ENCODE data around the gene ACOXL. TPM values are rescaled to one million over a fixed set of nuclear protein-coding genes. Genes with fewer than 3 reads are reported as not detected.

The ACOXL gene
- total RNA-seq, 2 experiments from 2014 or later = 0.14 to 0.56 TPM

GRCh38 chr2:111143107-111143842, 410.9 kb downstream of the ACOXL start:
- Mint-ChIP-seq H3K9me3 (no peaks in the 10 kb centered on the region), H3K4me3 (no peak overlapping the region), H3K4me1 (ENCODE audit: low read depth) (peaks cover 36% of the 10 kb centered on the region), H3K27me3 (no peaks in the 10 kb centered on the region), H3K36me3 (ENCODE audit: low read depth) (peaks cover 72% of the 10 kb centered on the region), H3K27ac (no peak overlapping the region)
- DNase-seq (no peak), ATAC-seq (no peak)
- CTCF ChIA-PET = interaction anchor here (2.1 kb wide), 1 partner anchor 13 kb away, joined by 11 read pairs; no protein-coding TSS in a partner anchor
- TF ChIP-seq, protein P1, sequence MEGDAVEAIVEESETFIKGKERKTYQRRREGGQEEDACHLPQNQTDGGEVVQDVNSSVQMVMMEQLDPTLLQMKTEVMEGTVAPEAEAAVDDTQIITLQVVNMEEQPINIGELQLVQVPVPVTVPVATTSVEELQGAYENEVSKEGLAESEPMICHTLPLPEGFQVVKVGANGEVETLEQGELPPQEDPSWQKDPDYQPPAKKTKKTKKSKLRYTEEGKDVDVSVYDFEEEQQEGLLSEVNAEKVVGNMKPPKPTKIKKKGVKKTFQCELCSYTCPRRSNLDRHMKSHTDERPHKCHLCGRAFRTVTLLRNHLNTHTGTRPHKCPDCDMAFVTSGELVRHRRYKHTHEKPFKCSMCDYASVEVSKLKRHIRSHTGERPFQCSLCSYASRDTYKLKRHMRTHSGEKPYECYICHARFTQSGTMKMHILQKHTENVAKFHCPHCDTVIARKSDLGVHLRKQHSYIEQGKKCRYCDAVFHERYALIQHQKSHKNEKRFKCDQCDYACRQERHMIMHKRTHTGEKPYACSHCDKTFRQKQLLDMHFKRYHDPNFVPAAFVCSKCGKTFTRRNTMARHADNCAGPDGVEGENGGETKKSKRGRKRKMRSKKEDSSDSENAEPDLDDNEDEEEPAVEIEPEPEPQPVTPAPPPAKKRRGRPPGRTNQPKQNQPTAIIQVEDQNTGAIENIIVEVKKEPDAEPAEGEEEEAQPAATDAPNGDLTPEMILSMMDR (IDR thresholded peaks at IDR 0.05) = no peak
- POLR2A ChIA-PET = interaction anchor here (0.9 to 1.4 kb wide), 4 partner anchors 11 to 25 kb away, joined by 3 to 4 read pairs (median 3); no protein-coding TSS in a partner anchor
- intact Hi-C loops (cut with micrococcal nuclease) = no loop called here

- intact Hi-C loops (cut with micrococcal nuclease) = no loop called here
- POLR2A ChIA-PET = interaction anchor here (0.9 to 1.4 kb wide), 3 partner anchors 18 to 25 kb away, joined by 3 to 4 read pairs (median 3); no protein-coding TSS in a partner anchor
- H3K27me3 Mint-ChIP-seq = no peaks in the 10 kb centered on the region
- ATAC-seq (no peak), DNase-seq (no peak)
- H3K4me3 Mint-ChIP-seq = no peak overlapping the region
- peaks cover 69% of the 10 kb centered on the region for H3K36me3 Mint-ChIP-seq (ENCODE audit: low read depth)
- TF ChIP-seq, protein P1 (IDR thresholded peaks at IDR 0.05) = no peak
- CTCF ChIA-PET = interaction anchor here (1.2 to 2.1 kb wide), 2 partner anchors 12 to 24 kb away, joined by 3 to 11 read pairs; partner anchors contain the start of gene BCL2L11
- H3K9me3 Mint-ChIP-seq = no peaks in the 10 kb centered on the region
- H3K4me1 Mint-ChIP-seq (ENCODE audit: low read depth) = peaks cover 40% of the 10 kb centered on the region
- no peak overlapping the region for H3K27ac Mint-ChIP-seq
These were observed 411.4 kb downstream of the ACOXL start for GRCh38 chr2:111143843-111144198.

GRCh38 chr2:111145103-111145760, 412.9 kb downstream of the ACOXL start:
- Mint-ChIP-seq H3K4me3 (no peak overlapping the region), H3K36me3 (ENCODE audit: low read depth) (peaks cover 64% of the 10 kb centered on the region), H3K9me3 (no peaks in the 10 kb centered on the region), H3K27ac (no peak overlapping the region), H3K4me1 (ENCODE audit: low read depth) (peaks cover 50% of the 10 kb centered on the region), H3K27me3 (no peaks in the 10 kb centered on the region)
- DNase-seq (no peak), ATAC-seq (peak; percentile 64)
- POLR2A ChIA-PET = interaction anchor here (1.2 kb wide), 1 partner anchor 12 kb away, joined by 3 read pairs; no protein-coding TSS in a partner anchor
- intact Hi-C loops (cut with micrococcal nuclease) = no loop called here
- CTCF ChIA-PET = interaction anchor here (0.5 to 1.7 kb wide), 5 partner anchors 10 to 332 kb away, joined by 3 to 4 read pairs (median 3); partner anchors contain the start of gene BCL2L11
- TF ChIP-seq, protein P1 (IDR thresholded peaks at IDR 0.05) = no peak

GRCh38 chr2:111145951-111146350, 413.6 kb downstream of the ACOXL start:
- H3K4me3 Mint-ChIP-seq = no peak overlapping the region
- peaks cover 62% of the 10 kb centered on the region for H3K36me3 Mint-ChIP-seq (ENCODE audit: low read depth)
- no peaks in the 10 kb centered on the region for H3K9me3 Mint-ChIP-seq
- H3K27me3 Mint-ChIP-seq = no peaks in the 10 kb centered on the region
- H3K27ac Mint-ChIP-seq = no peak overlapping the region
- no peak for ATAC-seq
- TF ChIP-seq, protein P1 (IDR thresholded peaks at IDR 0.05) = no peak
- POLR2A ChIA-PET = interaction anchor here (1.2 kb wide), 1 partner anchor 11 kb away, joined by 3 read pairs; no protein-coding TSS in a partner anchor
- H3K4me1 Mint-ChIP-seq (ENCODE audit: low read depth) = peaks cover 48% of the 10 kb centered on the region
- no peak for DNase-seq
- CTCF ChIA-PET = interaction anchor here (0.5 to 1.7 kb wide), 4 partner anchors 9 to 333 kb away, joined by 3 to 4 read pairs (median 3); no protein-coding TSS in a partner anchor
- intact Hi-C loops (cut with micrococcal nuclease) = no loop called here

Measured in activated CD8-positive, alpha-beta T cell treated with anti-CD3 and anti-CD28 coated beads for 36 hours (primary cell).